GM21737 (cell line): ENCODE results near the gene AKR7A2.

Experiments
- ATAC-seq: cut with Tn5 transposase; IDR thresholded peaks from one replicate; pipeline ENCODE4 v1.9.1; 2021; ENCODE audit warnings: mild to moderate bottlenecking, moderate library complexity; ENCODE audit not compliant: unreplicated experiment

AKR7A2 gene

DNA sequence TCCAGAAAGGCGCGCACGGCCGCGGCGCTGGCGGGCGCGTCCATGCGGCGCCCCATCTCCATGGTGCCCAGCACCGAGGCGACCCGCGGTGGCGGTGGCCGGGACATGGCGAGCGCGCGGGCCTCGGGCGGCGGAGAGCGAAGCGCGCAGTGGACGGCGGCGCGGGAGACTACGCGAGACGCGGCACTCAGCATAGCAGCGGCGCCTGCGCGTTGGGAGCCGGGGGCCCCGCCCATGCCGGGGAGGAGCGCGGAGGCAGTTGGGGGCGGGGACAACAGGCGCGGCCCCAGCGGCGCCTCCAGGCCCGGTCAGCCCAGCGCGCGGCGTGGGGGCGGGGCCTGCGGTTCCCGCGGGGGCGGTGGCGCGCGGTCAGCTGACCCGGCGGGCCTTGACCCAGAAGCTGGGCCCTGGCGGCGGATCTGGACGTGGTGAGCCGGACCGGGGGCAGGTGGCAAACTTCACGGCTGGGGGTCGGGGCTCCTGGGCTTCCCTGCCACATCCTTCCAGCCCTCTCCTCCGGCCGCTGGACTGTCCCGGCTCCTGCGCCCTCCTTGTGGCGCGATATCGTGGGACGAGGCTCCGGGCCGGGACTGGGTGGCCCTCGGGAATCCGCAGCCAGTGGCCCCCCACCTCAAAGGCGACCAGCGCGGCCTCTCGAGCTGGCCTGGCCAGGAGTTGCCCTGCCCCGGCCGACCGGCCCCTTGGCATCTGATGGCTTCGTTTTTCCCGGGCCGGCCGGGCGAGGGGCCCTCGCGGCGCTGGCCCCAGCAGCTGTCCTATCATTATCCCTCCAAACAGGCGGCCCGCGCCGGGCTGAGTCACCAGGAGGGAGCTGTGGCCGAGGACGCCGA is at the start of gene AKR7A2, which contains the start of gene SLC66A1:
Gene AKR7A2 (minus strand): TSS at position 214 of the 851 bp plus-strand sequence. CDS start 20 bp downstream, at position 194.
Gene SLC66A1 (plus strand): TSS at position 396 of the 851 bp plus-strand sequence. CDS start 5,352 bp downstream, outside the sequence.
- peak; percentile 75 for ATAC-seq

DNA sequence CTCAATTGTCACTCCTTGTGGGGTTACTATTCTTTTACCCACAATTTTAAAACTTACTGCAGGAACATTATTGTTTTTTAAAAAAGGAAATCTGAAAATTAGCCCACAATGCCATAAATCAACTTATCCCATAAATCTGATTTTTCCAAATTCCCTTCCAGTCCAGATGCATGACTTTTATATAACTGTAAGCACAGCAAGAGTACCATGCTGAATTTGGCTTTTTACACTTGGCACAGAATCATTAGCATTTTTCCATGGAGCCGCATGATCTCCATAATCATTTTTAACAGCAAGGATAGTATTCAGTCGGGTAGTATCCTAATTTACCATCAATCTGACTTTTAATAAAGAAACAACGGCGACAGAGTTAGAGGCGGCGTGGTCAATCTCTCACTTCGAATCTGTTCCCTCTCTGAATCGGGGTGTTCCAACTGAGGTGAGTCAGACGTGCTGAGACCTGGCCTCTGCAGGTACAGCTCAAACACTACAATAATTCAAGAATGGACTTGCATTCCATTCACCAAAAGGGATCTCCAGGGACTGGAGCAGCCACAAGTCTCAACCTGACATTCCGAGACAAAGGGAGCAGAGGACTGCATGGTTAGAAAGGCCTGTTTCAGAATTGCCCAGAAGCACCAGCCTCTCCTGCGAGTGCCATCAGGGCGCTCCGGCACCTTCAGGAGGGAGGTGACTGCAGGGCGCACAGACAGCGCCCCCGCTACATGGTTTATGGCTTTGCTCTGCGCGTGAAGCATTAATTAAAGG is 49.1 kb upstream of the AKR7A2 start:
- no peak for ATAC-seq

DNA sequence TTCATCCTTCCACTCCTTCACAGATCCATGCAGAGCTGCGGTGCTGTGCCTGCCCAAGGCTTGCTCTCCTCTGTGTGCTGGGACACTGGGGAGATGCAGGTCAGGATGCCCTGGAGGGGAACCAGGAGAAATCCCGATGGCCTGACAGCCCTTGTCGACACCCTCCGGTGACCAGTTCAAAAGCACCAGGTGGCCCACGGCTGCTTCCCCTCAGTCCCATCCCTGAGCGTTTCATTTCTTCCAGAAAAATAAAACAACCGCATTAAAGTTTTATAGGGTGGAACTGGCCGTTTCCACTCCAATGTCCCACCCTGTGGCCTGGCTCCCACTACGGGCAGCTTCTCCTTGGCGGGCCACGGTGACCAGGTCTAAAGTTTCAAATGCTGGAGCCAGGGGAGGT is 48.5 kb upstream of the AKR7A2 start:
- no peak for ATAC-seq

GRCh38 chr1:19360016-19360415 is 48.1 kb upstream of the AKR7A2 start:
- no peak for ATAC-seq

DNA sequence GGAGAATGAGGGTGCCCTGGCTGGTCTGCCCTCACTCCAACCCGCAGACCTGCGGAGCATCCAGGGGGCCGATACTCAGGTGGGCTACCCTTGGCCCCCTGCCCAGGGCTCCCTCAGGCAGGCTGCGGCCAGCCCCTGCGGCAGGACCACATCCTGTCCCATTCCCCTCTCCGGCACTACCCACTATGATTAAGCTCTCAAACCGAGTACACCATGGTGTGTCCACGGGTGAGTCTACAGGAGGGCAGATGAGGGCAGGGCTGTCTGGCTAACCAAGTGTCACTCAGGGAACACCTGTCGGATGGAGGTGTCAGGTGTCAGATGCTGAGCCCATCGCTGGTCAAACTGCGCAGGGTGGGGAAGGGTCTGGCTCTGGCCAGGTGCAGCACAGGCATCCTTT is 47.4 kb upstream of the AKR7A2 start:
- ATAC-seq = no peak

DNA sequence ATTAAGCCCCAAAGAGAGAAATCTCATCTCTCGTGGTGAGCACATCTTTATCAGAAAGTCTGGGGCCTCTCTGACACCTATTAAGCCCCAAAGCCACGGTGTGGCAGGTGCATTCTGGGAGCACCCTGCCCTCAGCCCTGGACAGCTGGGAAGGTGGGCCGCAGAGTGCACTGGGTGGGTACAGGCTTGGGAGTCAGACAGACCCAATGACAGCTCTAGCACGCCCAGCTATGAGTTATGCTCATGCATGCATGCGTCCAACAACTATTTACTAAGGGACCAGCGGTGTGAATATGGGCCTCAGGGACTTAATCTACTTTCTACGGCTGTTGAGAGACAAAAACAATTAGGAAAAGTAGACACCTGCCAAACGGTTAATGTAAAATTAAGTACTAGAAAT is 46.8 kb upstream of the AKR7A2 start:
- ATAC-seq = no peak

- ATAC-seq = no peak
Observed at GRCh38 chr1:19357299-19357986, 45.5 kb upstream of the AKR7A2 start.

DNA sequence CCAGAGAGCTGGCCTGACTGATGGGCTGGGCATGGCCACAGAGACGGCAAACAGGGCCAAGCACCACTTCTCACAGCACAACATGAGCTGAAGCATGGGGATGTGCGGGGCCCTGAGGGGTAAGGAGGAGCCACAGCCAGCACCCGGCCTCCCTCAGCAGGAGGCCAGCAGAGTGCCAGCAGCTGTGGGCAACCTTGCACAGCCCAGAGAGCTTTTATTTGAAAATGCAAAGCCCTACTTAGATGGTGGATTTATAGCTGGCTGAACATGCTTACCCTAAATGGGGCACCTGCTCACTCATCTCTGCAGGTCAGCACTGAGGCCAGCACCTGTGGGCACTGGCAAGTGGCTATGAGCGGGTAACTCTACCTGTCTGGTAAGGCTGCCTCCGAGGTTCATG is 44.3 kb upstream of the AKR7A2 start:
- ATAC-seq = no peak

DNA sequence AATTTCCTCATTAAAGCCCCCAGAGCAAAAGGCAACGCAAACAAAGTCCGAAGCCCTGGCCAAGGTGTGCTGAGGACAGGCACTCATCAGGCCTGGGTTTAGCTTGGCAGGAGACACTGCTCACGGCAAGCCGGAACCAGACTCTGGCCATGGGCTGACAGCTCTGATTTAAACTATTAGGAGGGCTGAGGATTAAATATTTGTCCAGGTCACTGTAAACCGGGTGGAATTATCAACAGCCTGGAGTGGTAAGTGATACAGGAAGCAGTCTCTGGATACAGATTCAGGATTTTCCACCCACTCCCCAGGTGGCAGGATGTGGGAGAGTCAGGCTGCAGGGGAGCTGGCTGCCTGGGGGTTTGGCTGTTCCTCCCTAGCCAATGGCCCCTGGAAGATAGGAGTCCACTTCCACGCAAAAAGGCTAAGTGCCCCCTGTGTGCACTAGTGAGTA is 42.6 kb upstream of the AKR7A2 start:
- ATAC-seq = no peak

GRCh38 chr1:19353596-19353995 is 41.7 kb upstream of the AKR7A2 start:
- ATAC-seq = no peak

- no peak for ATAC-seq
Observed at GRCh38 chr1:19352839-19353238, 40.9 kb upstream of the AKR7A2 start.

DNA sequence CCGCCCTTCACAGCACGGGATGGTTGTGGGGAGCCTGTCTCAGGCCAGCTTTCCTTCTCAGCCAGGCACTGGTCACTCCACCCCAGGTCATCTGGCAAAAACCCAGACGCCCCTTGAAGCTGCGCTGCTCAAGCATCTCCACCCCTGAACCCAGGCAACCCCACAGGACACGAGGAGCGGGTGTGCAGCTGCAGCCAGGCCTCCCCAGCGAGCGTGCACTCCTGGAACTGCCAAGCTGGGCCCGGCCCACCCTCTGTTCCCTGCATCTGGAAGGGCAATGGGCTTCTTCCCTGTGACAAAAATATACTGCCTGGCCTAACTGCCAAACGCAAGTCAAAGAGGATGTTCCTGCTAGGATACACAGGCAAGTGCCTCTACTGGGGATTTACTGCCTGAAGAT is 39.9 kb upstream of the AKR7A2 start:
- no peak for ATAC-seq

GRCh38 chr1:19350566-19350965 is 38.6 kb upstream of the AKR7A2 start:
- ATAC-seq = no peak

DNA sequence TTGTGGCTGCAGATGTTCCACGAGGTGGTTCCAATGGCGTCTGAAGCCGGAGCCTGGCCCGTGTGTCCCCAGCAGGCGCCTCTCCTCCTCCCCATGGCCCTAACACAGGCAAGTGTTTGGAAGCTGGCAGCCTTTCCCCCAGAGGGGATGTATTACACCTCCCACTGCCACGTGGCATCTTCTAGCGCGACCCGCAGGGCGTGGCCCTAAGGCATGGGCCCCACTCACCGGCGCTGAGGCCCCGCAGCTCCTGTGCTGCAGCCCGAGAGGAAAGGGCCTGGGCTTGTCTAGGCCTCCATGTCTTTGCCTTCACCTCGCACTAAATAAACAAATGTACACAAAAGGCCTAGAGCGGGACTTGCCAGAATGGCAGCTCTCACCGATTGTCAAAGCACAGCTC is 38.1 kb upstream of the AKR7A2 start:
- no peak for ATAC-seq

DNA sequence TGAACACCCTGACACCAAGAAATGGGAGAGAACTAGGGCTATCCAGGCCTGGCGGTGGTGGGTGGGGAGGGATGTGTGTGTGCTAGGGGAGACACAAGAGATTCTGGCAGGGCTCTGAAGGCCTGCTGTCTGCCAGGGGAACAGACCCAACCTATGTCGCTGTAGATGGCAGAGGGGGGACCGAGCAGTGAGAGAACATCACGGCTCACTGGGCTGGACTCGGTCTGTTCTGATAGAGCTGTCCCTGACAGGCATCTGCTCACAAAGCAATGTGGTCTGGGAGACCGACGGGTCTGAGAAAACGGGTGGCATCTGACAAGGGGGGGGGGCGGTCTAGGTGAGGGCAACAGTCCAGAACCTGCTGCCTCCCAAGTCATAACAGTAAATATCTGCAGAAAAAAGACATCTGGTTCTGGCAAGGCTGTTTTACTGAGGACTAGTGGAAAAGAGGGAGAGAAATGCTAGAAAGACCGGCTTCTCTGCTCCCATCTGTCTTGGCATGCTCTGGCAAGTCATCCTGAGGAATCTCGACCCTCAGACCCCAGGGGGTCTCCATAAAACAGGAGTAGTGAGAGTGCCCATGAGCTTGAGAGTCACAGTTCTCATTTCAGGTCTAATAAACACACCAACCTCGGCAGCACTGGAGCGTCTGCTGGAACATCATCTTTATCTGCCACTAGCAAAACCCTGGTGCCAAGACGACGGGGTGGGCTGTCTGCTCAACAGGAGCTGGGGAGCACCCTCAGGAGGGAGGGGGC is 36.7 kb upstream of the AKR7A2 start:
- no peak for ATAC-seq

DNA sequence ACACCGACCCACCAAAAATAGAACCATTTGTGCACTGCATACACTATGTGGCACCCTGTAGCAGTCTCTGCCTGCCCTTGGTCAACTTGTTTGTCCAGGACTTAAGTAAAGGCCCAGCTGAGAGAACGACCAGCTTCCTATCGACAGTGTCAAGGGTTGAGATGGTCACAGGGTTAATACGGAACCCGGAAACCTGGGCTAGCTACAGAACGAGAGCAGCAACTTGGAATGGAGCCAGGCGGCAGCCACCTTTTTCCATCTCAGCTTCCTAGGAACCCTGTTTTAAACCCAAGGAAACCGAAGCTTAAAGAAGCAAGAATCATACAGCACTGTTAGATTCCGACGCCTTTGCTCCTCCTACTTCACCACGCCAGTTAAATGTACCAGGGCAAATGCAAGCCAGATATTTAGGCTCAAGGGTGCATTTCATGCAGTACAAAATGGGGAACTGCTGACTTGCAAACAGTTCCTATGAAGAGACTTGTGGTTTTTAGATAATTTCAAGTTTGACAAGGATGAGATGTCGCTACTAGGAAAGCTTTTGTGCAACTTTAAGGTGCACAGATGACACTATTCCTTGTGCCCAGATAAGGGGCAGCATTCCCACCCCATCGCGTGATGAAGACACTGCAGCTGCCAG is 35.7 kb upstream of the AKR7A2 start:
- ATAC-seq = no peak

GRCh38 chr1:19346026-19346425 is 34.1 kb upstream of the AKR7A2 start:
- ATAC-seq = no peak

- no peak for ATAC-seq
Observed at GRCh38 chr1:19345391-19345790, 33.4 kb upstream of the AKR7A2 start.

GRCh38 chr1:19344831-19345230 is 32.9 kb upstream of the AKR7A2 start:
- ATAC-seq = no peak

DNA sequence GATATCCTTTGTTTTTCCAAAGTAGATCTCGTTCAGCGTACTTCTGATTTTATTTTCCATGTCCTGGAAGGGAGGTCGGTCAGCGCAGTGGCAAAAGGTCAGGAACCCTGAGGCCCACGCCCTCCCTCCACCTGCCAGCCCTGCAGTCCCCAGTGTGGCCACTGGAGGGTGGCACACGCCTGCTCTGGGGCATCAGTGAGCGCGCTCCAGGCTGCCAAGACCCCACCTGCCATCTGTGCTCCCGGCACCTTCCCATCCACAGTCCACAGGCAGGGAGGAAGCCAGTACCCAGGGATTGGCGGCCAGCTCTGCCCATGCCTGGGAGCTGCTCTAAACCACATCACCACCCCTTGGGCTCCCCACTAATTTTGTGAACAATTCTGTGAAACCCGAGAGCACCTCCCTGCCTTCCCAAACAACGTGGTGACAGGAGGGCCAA is 32.4 kb upstream of the AKR7A2 start:
- ATAC-seq = no peak
